NCI-H2107 (cell line): ENCODE results near the gene CEMP1.
"Not testable (repeated sequence)": the region's sequence is repeated elsewhere in the genome, so short reads cannot be mapped to it uniquely, and the experiment has no call there.

ENCODE experiments used
- DNase-seq: peaks from one replicate; lab custom pipeline; 2025; lab: John Stamatoyannopoulos, UW

CEMP1 gene, protein sequence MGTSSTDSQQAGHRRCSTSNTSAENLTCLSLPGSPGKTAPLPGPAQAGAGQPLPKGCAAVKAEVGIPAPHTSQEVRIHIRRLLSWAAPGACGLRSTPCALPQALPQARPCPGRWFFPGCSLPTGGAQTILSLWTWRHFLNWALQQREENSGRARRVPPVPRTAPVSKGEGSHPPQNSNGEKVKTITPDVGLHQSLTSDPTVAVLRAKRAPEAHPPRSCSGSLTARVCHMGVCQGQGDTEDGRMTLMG

DNA sequence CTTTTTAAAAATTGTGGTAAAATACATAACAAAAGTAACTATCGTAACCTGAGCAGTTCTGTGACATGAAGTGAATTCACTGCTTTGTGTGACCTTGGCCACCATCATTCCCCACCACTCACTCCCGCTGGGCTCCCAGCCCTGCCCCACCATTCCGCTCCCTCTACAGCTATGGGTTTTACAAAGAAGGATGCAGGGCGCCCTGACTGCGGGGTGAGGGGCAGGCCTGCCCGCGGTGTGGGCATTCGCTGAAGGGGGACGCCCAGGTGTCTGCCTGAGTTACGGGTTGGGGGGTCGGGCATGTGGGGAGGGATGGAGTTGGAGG lies at the start of gene CEMP1:
Gene CEMP1, minus strand, starts transcription at position 38 of the 325 bp plus-strand sequence. CDS start 335 bp downstream, outside the sequence.
- DNase-seq = no peak

- DNase-seq = not testable (repeated sequence)
Observed at GRCh38 chr16:2580818-2581217, 49.6 kb upstream of the CEMP1 start.

- not testable (repeated sequence) for DNase-seq
Observed at GRCh38 chr16:2580143-2580542, 48.9 kb upstream of the CEMP1 start.

GRCh38 chr16:2578905-2579304 lies 47.7 kb upstream of the CEMP1 start:
- not testable (repeated sequence) for DNase-seq

DNA sequence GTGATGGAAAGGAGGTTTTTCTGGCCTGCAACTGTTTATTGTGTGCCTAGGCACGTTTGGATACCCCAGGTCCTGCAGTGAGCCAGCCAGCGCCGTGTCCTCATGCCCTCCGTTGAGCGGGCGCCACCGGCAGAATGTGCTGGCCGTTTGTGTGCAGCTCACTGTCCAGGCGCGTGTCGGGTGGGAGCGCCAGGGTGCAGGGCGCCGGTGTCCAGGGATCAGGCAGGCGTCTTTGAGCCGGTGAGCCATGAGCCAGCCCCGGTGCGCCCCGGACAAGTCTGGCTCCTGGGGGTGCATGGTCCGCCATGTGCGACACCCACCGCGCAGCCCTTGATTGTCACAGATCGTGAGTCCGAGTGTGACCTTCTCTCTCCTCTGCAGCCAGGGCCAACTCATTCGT lies 45.8 kb upstream of the CEMP1 start:
- DNase-seq = not testable (repeated sequence)

DNA sequence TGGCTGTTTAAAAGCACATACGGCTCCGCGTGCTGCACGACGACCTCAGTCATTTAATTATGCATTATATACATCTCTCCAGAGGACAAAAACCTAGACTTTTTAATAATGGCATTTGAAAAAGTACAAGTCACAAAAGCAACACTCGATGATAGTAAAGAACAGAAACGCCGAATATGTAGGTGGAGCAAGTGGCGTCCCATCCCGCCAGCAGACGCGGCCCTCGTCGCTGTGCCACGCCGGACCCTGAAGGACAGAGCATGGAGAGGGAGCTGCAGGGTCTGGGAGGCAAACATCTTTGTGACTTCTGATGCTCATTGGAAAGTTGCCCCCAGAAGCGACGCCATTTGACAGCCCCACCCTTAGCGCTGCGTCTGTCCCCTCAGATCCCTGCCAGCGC lies 44.6 kb upstream of the CEMP1 start:
- not testable (repeated sequence) for DNase-seq

DNA sequence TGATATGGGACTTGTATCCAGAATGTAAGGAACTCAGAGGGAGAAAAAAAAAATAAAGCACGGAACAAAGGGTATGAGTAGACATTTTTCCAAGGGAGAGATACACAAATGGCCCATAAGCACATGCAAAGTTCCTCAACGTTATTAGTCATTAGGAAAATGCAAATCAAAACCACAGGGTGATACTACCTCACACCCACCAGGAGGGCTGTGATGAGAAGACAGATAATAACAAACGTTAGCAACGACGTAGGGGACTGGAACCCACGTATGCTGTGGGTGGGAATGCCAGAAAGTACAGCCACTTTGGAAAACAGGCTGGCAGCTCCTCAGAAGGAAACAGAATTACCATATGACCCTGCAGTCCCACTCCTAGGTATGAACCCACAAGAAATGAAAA lies 41.5 kb upstream of the CEMP1 start:
- DNase-seq = not testable (repeated sequence)

DNA sequence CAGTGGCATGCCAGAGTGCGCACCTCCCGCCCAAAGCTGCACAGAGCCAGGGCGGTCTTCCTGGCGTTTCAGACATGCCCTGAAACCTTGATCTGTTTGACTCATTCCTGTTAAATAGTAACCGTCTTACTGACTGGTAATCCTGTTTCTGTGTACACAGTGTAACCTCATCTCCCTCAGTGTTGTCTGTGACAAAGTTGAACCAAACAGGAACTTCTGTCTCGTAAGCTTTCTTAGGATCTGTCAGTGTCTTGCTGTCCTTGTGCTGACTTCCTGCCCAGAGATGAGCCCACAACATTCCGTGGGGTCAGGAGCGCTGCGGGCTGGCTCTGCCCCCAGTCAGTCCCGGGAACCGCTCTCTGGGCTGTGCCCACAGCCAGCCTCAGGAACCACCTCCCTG lies 37.4 kb upstream of the CEMP1 start:
- DNase-seq = not testable (repeated sequence)

DNA sequence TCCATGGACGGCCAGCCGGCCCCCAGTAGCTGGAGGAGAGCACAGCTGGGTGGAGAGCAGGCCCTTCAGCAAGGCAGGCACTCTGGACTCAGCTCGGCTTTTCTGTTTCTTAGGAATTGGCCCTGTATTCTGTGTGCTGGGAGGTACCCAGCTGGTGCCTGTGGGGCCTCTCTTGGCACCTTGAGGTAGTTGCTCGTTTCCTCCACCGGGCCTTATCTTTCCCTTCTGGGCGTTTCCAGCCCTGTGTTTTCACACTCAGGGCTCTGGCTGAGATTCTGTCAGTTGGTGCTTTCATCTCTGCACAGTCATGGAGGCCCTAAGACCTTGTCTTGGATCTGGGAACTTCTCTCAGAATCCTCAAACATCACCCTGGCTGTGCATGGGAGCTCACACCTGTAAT lies 36.3 kb upstream of the CEMP1 start:
- DNase-seq = not testable (repeated sequence)

DNA sequence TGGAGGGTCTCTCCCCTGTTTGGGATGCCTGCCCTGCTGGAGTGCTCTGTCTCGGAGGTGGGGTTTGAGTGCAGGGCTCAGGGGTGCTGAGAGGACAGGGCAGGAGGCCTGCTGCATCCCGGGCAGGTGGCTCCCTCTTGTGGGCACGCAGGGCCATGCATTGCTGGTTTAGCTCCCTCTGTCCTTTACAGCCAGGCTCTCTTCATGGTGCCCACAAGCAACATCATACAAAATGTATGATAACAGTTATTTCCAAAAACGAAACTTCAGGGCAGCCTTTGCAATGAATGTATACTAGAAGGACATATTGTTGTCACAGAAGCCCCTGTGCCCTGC lies 29.6 kb upstream of the CEMP1 start:
- DNase-seq = not testable (repeated sequence)

GRCh38 chr16:2560131-2560797 lies 29.1 kb upstream of the CEMP1 start:
- not testable (repeated sequence) for DNase-seq

- not testable (repeated sequence) for DNase-seq
Observed at GRCh38 chr16:2557150-2557549, 25.9 kb upstream of the CEMP1 start.

GRCh38 chr16:2554709-2555425 lies 23.7 kb upstream of the CEMP1 start:
- DNase-seq = not testable (repeated sequence)

GRCh38 chr16:2551420-2551889 lies 20.2 kb upstream of the CEMP1 start:
- not testable (repeated sequence) for DNase-seq

GRCh38 chr16:2550283-2550878 lies 19.2 kb upstream of the CEMP1 start:
- not testable (repeated sequence) for DNase-seq

GRCh38 chr16:2543771-2544170 lies 12.6 kb upstream of the CEMP1 start:
- DNase-seq = not testable (repeated sequence)

- DNase-seq = not testable (repeated sequence)
Observed at GRCh38 chr16:2541409-2541808, 10.2 kb upstream of the CEMP1 start.

DNA sequence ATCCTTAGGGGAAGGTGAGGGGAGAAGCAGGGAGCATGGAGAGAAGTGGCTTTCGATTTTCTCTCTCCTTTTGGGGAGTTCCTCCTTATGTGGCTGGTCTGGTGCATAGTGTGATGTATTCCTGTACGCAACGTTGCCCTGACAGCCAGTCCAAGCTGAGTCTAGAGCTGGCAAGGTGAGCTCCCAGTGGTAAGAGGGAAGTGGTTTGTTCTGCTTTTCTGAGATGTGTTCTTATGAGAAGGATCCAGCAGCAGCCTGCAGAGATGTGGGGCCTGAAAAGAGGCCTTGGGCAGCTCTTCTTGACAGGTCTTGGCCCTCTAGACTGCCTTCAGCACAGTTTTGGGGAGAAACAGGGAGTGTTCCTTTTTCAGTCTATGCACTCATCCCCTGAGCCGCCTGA lies 9.7 kb upstream of the CEMP1 start:
- DNase-seq = not testable (repeated sequence)

GRCh38 chr16:2539845-2540458 lies 8.7 kb upstream of the CEMP1 start:
- not testable (repeated sequence) for DNase-seq

DNA sequence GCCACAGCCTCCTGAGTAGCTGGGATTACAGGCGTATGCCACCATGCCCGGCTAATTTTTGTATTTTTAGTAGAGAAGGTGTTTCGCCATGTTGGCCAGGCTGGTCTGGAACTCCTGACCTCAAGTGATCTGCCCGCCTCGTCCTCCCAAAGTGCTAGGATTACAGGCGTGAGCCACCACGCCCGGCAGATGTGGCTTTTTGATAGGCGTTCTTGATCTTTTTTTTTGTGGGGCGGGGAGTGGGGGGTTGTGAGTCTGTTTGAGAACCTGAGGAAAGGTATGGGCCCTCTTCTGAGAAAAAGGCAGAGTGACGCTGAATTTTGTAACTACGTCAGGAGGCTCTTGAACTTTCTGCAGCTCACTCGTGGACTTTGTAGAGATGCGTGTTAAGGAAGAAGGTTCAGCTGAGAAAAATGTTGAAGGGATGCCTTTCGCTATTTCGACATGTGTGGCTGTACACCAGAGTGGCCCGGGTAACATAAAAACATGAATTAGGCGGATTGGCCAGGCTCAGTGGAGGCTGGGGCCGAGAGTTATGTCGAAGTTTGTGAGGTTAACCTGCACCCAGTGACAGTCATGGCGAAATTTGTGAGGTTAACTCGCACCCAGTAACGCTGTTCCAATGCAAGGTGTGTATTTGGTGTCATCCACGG lies 8.1 kb upstream of the CEMP1 start:
- not testable (repeated sequence) for DNase-seq
